Liver (tissue), 3 donors: ENCODE measurements around the gene ATP2B2.

ENCODE experiments used
- ATF3 ChIP-seq: IDR thresholded peaks from 2 replicates; pipeline ENCODE4 v1.6.1; 2016; ENCODE audit warnings: antibody characterized with exemption
- CTCF ChIP-seq: fragments of 150-350 bp; IDR thresholded peaks from 2 replicates; pipeline ENCODE4 v1.5.1; 2017; ENCODE audit warnings: improper control_type of control experiment, low read depth, low read length; ENCODE audit not compliant: missing input control
- FOXA1 ChIP-seq: IDR thresholded peaks from 2 replicates; pipeline ENCODE4 v1.6.1; 2016; ENCODE audit warnings: antibody characterized with exemption
- GABPA ChIP-seq, 2 donors: IDR thresholded peaks in 1 of 2; conservative IDR thresholded peaks in 1 of 2; 2 replicates each; pipeline ENCODE4 v1.6.1; 2016; ENCODE audit warnings: antibody characterized with exemption in 2 of 2, mild to moderate bottlenecking in 1 of 2, moderate library complexity in 1 of 2
- JUND ChIP-seq, 2 donors: IDR thresholded peaks; 2 replicates each; pipeline ENCODE4 v1.6.1; 2016; ENCODE audit warnings: antibody characterized with exemption in 2 of 2
- NR2F2 ChIP-seq: IDR thresholded peaks from 2 replicates; pipeline ENCODE4 v1.6.1; 2016; ENCODE audit warnings: antibody characterized with exemption
- RAD21 ChIP-seq, 2 donors: IDR thresholded peaks; 2 replicates each; pipeline ENCODE4 v1.6.1; 2016; ENCODE audit warnings: antibody characterized with exemption in 2 of 2, mild to moderate bottlenecking in 2 of 2
- RXRA ChIP-seq, 2 donors: IDR thresholded peaks; 2 replicates each; pipeline ENCODE4 v1.6.1; 2017 to 2018; ENCODE audit warnings: antibody characterized with exemption in 2 of 2, mild to moderate bottlenecking in 1 of 2
- donor health status: healthy.
- donor health status: healthy.

- no peak for TF ChIP-seq NR2F2
- no peak for TF ChIP-seq RAD21 (IDR thresholded peaks at IDR 0.05)
- TF ChIP-seq RXRA (IDR thresholded peaks at IDR 0.05), result no peak
- no peak for TF ChIP-seq CTCF
- no peak for TF ChIP-seq FOXA1
- no peak for TF ChIP-seq JUND (IDR thresholded peaks at IDR 0.05)
- no peak for TF ChIP-seq GABPA (IDR thresholded peaks at IDR 0.05 in 1 of 2, conservative IDR thresholded peaks at IDR 0.05 in 1 of 2)
- no peak for TF ChIP-seq ATF3
Measured at GRCh38 chr3:10319251-10319650, 186.1 kb downstream of the ATP2B2 start.
